Endothelial cell of umbilical vein (primary cell): ENCODE results near the gene CNTN5. TPM values are rescaled to one million over a fixed set of nuclear protein-coding genes. Genes with fewer than 3 reads are reported as not detected.

Experiments used
- BruUV-seq: library from RNA; stranded (reverse); fragments of 400-500 nt; replicated peaks from 2 replicates; lab custom pipeline; 2021; lab: Mats Ljungman, UMichigan
- CTCF ChIA-PET: fragments of 300-600, 350-600 bp; sonication (Branson Sonifier 250); formaldehyde crosslinking; loops from one replicate; lab custom pipeline; 2021; ENCODE audit warnings: antibody characterized with exemption, inconsistent platforms; lab: Charles Lee
- POLR2A ChIA-PET: fragments of 300-600, 350-600 bp; sonication (Branson Sonifier 250); formaldehyde crosslinking; loops from one replicate; lab custom pipeline; 2021; ENCODE audit warnings: antibody characterized with exemption, inconsistent platforms; lab: Charles Lee
- DNase-seq: peaks from one replicate; pipeline ENCODE4 v3.0.0-alpha.2; 2011; ENCODE audit warnings: low read depth, low spot score
- FAIRE-seq: peaks from 2 replicates; lab custom pipeline; 2011; peaks lifted over from hg19 to GRCh38; lab: Jason Lieb, UNC
- H2AFZ ChIP-seq: 2 replicates; pipeline ENCODE4 v1.6.0; 2012; ENCODE audit warnings: low read depth, low read length, control low read depth, inconsistent platforms
- H3K27ac ChIP-seq: 2 replicates; pipeline ENCODE4 v1.5.1; 2011; ENCODE audit warnings: low read depth, mild to moderate bottlenecking, control low read depth, low read length, moderate library complexity; ENCODE audit not compliant: insufficient read depth
- H3K27me3 ChIP-seq, 2 experiments: 2 replicates each; pipeline versions ENCODE4 v1.6.0 to v1.6.1; 2011; ENCODE audit warnings: low read length in 2 of 2, mixed read lengths in 1 of 2; ENCODE audit not compliant: control insufficient read depth in 2 of 2, insufficient read depth in 2 of 2
- H3K36me3 ChIP-seq, 2 experiments: 2 replicates in 1 of 2; 3 replicates in 1 of 2; pipeline ENCODE4 v1.5.1; 2011; ENCODE audit warnings: low read length in 2 of 2, mild to moderate bottlenecking in 1 of 2, moderate library complexity in 1 of 2; ENCODE audit not compliant: control insufficient read depth in 2 of 2, insufficient read depth in 2 of 2; ENCODE audit errors: extremely low read depth in 1 of 2
- H3K4me1 ChIP-seq: 3 replicates; pipeline ENCODE4 v1.5.1; 2011; ENCODE audit warnings: mild to moderate bottlenecking, low read length; ENCODE audit not compliant: control insufficient read depth, insufficient read depth; ENCODE audit errors: extremely low read depth
- H3K4me2 ChIP-seq: 2 replicates; pipeline ENCODE4 v1.6.1; 2011; ENCODE audit warnings: low read length, control low read depth, mixed read lengths; ENCODE audit not compliant: insufficient read depth
- H3K4me3 ChIP-seq, 3 experiments: fragments of 200-600 bp in 1 of 3; sonication (generic), shearing (Covaris generic) in 1 of 3; replicated peaks in 1 of 3; 2 replicates each; pipeline ENCODE4 v1.5.1; 2011 to 2016; ENCODE audit warnings: control low read depth in 3 of 3, low read length in 3 of 3, mild to moderate bottlenecking in 2 of 3, inconsistent platforms in 1 of 3, low read depth in 1 of 3, moderate library complexity in 1 of 3; ENCODE audit not compliant: insufficient read depth in 1 of 3
- H3K79me2 ChIP-seq: 2 replicates; pipeline ENCODE4 v1.6.0; 2012; ENCODE audit warnings: low read length, inconsistent platforms; ENCODE audit not compliant: control insufficient read depth, insufficient read depth
- H3K9ac ChIP-seq: replicated peaks from 2 replicates; pipeline ENCODE3; 2011; ENCODE audit warnings: low read length, control low read depth; ENCODE audit not compliant: insufficient read depth; ENCODE audit errors: extremely low read depth
- H3K9me1 ChIP-seq: replicated peaks from 3 replicates; pipeline ENCODE4 v1.6.0; 2011; ENCODE audit warnings: mild to moderate bottlenecking, low read length; ENCODE audit not compliant: control insufficient read depth, insufficient read depth; ENCODE audit errors: extremely low read depth
- H3K9me3 ChIP-seq: replicated peaks from 2 replicates; pipeline ENCODE4 v1.5.1; 2012; ENCODE audit warnings: low read length, inconsistent platforms; ENCODE audit not compliant: control insufficient read depth, insufficient read depth
- H4K20me1 ChIP-seq: replicated peaks from 2 replicates; pipeline ENCODE3; 2011; ENCODE audit warnings: mild to moderate bottlenecking, low read length; ENCODE audit not compliant: control insufficient read depth, insufficient read depth; ENCODE audit errors: extremely low read depth
- EZH2 ChIP-seq: IDR thresholded peaks from 2 replicates; pipeline ENCODE4 v1.6.1; 2012; ENCODE audit warnings: borderline replicate concordance, low read depth, mild to moderate bottlenecking, moderate library complexity, low read length, inconsistent platforms; ENCODE audit not compliant: severe bottlenecking
- FOS ChIP-seq: IDR thresholded peaks from 2 replicates; pipeline ENCODE4 v1.6.1; 2011; ENCODE audit warnings: mild to moderate bottlenecking, low read length, moderate library complexity, borderline replicate concordance; ENCODE audit not compliant: insufficient read depth
- GATA2 ChIP-seq: IDR thresholded peaks from 2 replicates; pipeline ENCODE4 v1.7.0; 2011; ENCODE audit warnings: low read depth, mild to moderate bottlenecking, moderate library complexity, mixed read lengths, low read length; ENCODE audit not compliant: insufficient read length, insufficient read depth
- JUN ChIP-seq: IDR thresholded peaks from 2 replicates; pipeline ENCODE4 v1.6.1; 2011; ENCODE audit warnings: borderline replicate concordance, low read depth; ENCODE audit not compliant: insufficient read length, insufficient read depth
- POLR2A ChIP-seq: IDR thresholded peaks from 2 replicates; pipeline ENCODE4 v1.6.1; 2012; ENCODE audit warnings: low read depth, mild to moderate bottlenecking, control low read depth, low read length
- POLR2AphosphoS5 ChIP-seq: IDR thresholded peaks from 2 replicates; pipeline ENCODE4 v1.6.1; 2012; ENCODE audit warnings: low read depth, mild to moderate bottlenecking, control low read depth, low read length, moderate library complexity; ENCODE audit not compliant: insufficient read depth
- dilution Hi-C: fragments of 300-500 bp; cut with MboI; formaldehyde crosslinking; loops from one replicate; pipeline ENCODE4 v1.15.0; 2019; ENCODE audit warnings: low sequenced_read_pairs; ENCODE audit not compliant: extremely low pct_ligation_motif_present
- intact Hi-C: fragments of 100-400 bp; cut with micrococcal nuclease; formaldehyde crosslinking; loops from one replicate; pipeline ENCODE4 v1.10.0; 2022
- polyA plus RNA-seq, 4 experiments: library from polyadenylated mRNA; depleted of rRNA in 3 of 4; stranded (reverse) in 3 of 4; unstranded in 1 of 4; fragments of >200 nt; gene quantifications; 2 replicates each; pipeline versions ENCODE4 v1.2.1 to v1.2.3, GENCODE V29; 2011 to 2012; ENCODE audit warnings: missing spikeins in 1 of 4
- total RNA-seq: library from RNA; stranded (reverse); gene quantifications from 2 replicates; pipeline ENCODE4 v1.2.3, GENCODE V29; 2021
- TF ChIP-seq, protein P1 (sequence below), 2 donors: IDR thresholded peaks; 1 replicate in 1 of 2; 2 replicates in 1 of 2; pipeline ENCODE4 v1.5.1; 2011; ENCODE audit warnings: low read length in 2 of 2, mild to moderate bottlenecking in 2 of 2, moderate library complexity in 2 of 2, control low read depth in 1 of 2, inconsistent platforms in 1 of 2, low read depth in 1 of 2; ENCODE audit not compliant: insufficient read depth in 1 of 2; ENCODE audit errors: extremely low read depth in 1 of 2
- TF ChIP-seq, protein P2 (sequence below): IDR thresholded peaks from 2 replicates; pipeline ENCODE4 v1.6.1; 2011; ENCODE audit not compliant: insufficient read depth, insufficient read length

The CNTN5 gene
- total and polyA plus RNA-seq, 2 donors (not counting 3 experiments of a cell fraction or from before 2014, with no cell fraction given) = not detected

DNA sequence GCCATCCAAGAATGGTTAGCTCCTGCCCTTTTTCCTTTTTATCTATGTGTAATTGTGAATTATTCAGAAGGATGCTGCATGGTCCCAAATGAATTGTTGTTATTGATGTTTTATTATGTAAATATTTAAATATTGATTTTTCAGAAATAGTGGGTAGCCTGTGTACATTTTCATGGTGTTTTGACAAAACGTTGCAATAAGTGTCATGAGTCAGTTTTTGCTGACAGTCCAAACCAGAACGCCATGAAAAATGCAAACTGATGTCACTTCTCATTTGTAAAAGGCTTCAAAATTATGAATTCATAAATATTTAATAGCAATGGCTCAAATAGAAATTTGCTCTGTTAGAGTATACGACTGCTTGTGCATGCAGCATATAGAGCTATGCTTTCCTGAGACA, 422.5 kb downstream of the CNTN5 start:
- Histone ChIP-seq H3K9ac (no peak overlapping the region), H3K9me1 (no peaks in the 10 kb centered on the region), H3K79me2 (no peaks in the 10 kb centered on the region), H3K4me3 (no peak overlapping the region), H3K4me1 (no peaks in the 10 kb centered on the region), H4K20me1 (no peaks in the 10 kb centered on the region), H2AFZ (no peak overlapping the region), H3K9me3 (no peaks in the 10 kb centered on the region), H3K27me3 (no peaks in the 10 kb centered on the region), H3K27ac (no peak overlapping the region), H3K4me2 (no peak overlapping the region), H3K36me3 (no peaks in the 10 kb centered on the region)
- no peak for DNase-seq
- no peak for FAIRE-seq
- intact Hi-C loops = no loop called here
- TF ChIP-seq FOS (no peak), POLR2AphosphoS5 (no peak), POLR2A (no peak)
- TF ChIP-seq, protein P1, sequence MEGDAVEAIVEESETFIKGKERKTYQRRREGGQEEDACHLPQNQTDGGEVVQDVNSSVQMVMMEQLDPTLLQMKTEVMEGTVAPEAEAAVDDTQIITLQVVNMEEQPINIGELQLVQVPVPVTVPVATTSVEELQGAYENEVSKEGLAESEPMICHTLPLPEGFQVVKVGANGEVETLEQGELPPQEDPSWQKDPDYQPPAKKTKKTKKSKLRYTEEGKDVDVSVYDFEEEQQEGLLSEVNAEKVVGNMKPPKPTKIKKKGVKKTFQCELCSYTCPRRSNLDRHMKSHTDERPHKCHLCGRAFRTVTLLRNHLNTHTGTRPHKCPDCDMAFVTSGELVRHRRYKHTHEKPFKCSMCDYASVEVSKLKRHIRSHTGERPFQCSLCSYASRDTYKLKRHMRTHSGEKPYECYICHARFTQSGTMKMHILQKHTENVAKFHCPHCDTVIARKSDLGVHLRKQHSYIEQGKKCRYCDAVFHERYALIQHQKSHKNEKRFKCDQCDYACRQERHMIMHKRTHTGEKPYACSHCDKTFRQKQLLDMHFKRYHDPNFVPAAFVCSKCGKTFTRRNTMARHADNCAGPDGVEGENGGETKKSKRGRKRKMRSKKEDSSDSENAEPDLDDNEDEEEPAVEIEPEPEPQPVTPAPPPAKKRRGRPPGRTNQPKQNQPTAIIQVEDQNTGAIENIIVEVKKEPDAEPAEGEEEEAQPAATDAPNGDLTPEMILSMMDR (IDR thresholded peaks at IDR 0.05; ENCODE audit: extremely low read depth in 1 of 2, insufficient read depth in 1 of 2, low read depth in 1 of 2, low read length in 2 of 2) = no peak
- no TSS peak for BruUV-seq
- ChIA-PET CTCF (no interaction called here), POLR2A (no interaction called here)
- dilution Hi-C loops = no loop called here

DNA sequence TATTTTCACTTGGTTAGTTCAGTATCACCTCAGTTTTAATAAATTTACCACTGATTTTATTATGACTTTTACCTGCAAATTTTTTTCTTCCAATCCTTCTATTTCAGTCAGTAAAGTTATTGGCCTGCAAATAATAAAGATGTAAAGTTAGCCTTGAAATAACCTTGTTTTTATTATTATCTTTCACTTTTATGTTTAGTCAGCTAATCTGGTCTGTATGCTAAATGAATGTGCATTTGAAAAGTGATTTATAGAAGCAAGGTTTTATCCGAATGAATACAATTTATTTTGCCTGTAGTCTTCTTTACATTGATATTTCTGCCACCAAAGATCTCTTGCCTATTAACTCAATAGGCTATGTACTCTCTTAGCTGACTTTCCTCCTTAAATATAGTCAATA, 425.7 kb downstream of the CNTN5 start:
- FAIRE-seq (no peak), DNase-seq (no peak)
- POLR2A ChIA-PET = no interaction called here
- Histone ChIP-seq H3K4me3 (no peak overlapping the region), H4K20me1 (no peaks in the 10 kb centered on the region), H3K79me2 (no peaks in the 10 kb centered on the region), H3K27ac (no peak overlapping the region), H2AFZ (no peak overlapping the region), H3K9me3 (no peaks in the 10 kb centered on the region), H3K27me3 (no peaks in the 10 kb centered on the region), H3K36me3 (no peaks in the 10 kb centered on the region), H3K9me1 (no peaks in the 10 kb centered on the region), H3K4me1 (no peaks in the 10 kb centered on the region), H3K4me2 (no peak overlapping the region), H3K9ac (no peak overlapping the region)
- no TSS peak for BruUV-seq
- dilution Hi-C loops (no loop called here), intact Hi-C loops (no loop called here)
- TF ChIP-seq, protein P2, sequence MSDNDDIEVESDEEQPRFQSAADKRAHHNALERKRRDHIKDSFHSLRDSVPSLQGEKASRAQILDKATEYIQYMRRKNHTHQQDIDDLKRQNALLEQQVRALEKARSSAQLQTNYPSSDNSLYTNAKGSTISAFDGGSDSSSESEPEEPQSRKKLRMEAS = no peak
- TF ChIP-seq EZH2 (no peak), POLR2AphosphoS5 (no peak), JUN (no peak), GATA2 (no peak), FOS (no peak)
- CTCF ChIA-PET = no interaction called here
